Activated naive CD4-positive, alpha-beta T cell treated with anti-CD3 and anti-CD28 coated beads, Interleukin-2, amount 50 U/mL, for 72 hours (primary cell): ENCODE data around the gene ANKS1B. TPM values are rescaled to one million over a fixed set of nuclear protein-coding genes. Genes with fewer than 3 reads are reported as not detected.

Experiments used
- ATAC-seq, 2 donors: fragments of 150-1000 bp; cut with Tn5 transposase; 2 replicates each; pipeline ENCODE4 v1.10.0; 2021; ENCODE audit warnings: mild to moderate bottlenecking in 2 of 2, moderate library complexity in 2 of 2
- DNase-seq, 2 donors: peaks; one replicate each; pipeline ENCODE4 v3.0.0; 2021 to 2022; ENCODE audit warnings: low spot score in 2 of 2
- H3K27ac Mint-ChIP-seq, 2 donors: one replicate each; pipeline ENCODE4 v1.8.0; 2022; ENCODE audit warnings: mild to moderate bottlenecking in 2 of 2, mixed read lengths in 2 of 2
- H3K36me3 Mint-ChIP-seq, 2 donors: one replicate each; pipeline ENCODE4 v1.8.0; 2022; ENCODE audit warnings: mixed read lengths in 2 of 2
- H3K9me3 Mint-ChIP-seq, 2 donors: one replicate each; pipeline ENCODE4 v1.8.0; 2022; ENCODE audit warnings: mixed read lengths in 2 of 2
- total RNA-seq, 2 donors: library from RNA; stranded (reverse); gene quantifications; one replicate each; pipeline ENCODE4 v1.2.3, GENCODE V29; 2022

Gene ANKS1B
- total RNA-seq, 2 donors from 2014 or later = 0.16 TPM; not detected in 1

DNA sequence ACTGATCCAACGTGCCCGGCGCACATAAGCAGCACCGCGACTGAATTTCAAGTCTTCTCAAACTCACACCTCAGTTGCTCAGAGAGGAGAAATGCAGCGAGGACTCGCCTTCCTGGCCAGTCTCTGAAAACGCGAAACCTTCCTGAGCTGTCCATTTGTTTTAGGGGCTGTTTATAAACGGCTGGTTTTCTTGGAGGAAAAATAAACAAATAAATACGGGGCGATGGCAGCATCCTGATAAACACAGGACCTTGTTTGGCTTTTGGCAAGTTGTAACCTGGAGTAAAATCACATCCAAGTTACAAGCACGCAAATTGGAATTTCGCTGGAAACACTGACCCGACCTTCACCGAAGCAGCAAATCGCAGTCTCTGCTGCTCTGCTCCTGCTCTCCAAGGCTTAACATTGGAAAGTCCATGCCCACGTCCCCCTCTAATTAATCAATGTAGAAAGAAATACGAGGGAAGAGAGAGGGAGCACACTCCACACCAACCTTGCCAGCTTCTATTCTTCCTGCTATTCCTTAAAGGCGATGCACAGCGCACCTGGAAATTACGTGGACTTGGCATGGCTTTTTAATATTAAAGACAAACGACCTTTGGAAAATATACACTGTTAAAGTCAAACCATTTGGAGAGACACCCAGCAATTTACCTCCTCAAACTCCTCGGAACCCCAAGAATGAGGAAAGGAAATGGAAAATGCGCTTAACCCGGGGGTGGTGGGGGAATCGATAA lies 1090.9 kb downstream of the ANKS1B start:
- Mint-ChIP-seq H3K9me3 (no peaks in the 10 kb centered on the region), H3K36me3 (peaks cover 0 to 12% of the 10 kb centered on the region in 2 donors), H3K27ac (no peak overlapping the region)
- no peak for DNase-seq
- ATAC-seq = no peak

- no peak overlapping the region for H3K27ac Mint-ChIP-seq
- no peak for DNase-seq
- no peaks in the 10 kb centered on the region for H3K9me3 Mint-ChIP-seq
- no peak for ATAC-seq
- peaks cover 0 to 12% of the 10 kb centered on the region in 2 donors for H3K36me3 Mint-ChIP-seq
Measured at GRCh38 chr12:98893126-98893674, 1091.5 kb downstream of the ANKS1B start.

GRCh38 chr12:98885778-98886177 lies 1099.0 kb downstream of the ANKS1B start:
- H3K36me3 Mint-ChIP-seq = no peaks in the 10 kb centered on the region
- H3K27ac Mint-ChIP-seq = no peak overlapping the region
- DNase-seq (no peak), ATAC-seq (no peak)
- H3K9me3 Mint-ChIP-seq = no peaks in the 10 kb centered on the region

DNA sequence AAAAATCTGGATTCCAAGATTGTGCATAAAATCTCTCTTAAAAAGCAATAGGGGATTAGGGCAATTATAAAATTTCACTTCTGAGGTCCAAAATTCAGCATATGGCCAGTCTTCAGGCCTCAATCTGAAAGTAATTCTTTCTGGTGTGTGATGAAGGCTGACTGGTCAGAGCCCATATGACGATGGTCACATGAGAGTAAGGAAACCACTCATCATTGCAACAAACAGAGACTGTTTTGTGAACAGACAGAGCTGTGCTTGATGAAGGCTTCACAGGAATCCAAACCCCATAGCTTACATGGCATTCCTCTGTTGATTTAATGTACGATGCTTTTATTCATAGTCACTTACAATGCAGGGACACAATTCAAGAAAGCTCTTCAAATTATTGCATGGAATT lies 1101.5 kb downstream of the ANKS1B start:
- H3K27ac Mint-ChIP-seq = no peak overlapping the region
- no peaks in the 10 kb centered on the region for H3K36me3 Mint-ChIP-seq
- ATAC-seq = no peak

GRCh38 chr12:98882526-98882925 lies 1102.2 kb downstream of the ANKS1B start:
- no peaks in the 10 kb centered on the region for H3K9me3 Mint-ChIP-seq
- H3K36me3 Mint-ChIP-seq = no peaks in the 10 kb centered on the region
- ATAC-seq (no peak), DNase-seq (no peak)
- H3K27ac Mint-ChIP-seq = no peak overlapping the region

More for the DNA sequence above, 1101.5 kb downstream of the ANKS1B start:
- DNase-seq = no peak
- no peaks in the 10 kb centered on the region for H3K9me3 Mint-ChIP-seq

DNA sequence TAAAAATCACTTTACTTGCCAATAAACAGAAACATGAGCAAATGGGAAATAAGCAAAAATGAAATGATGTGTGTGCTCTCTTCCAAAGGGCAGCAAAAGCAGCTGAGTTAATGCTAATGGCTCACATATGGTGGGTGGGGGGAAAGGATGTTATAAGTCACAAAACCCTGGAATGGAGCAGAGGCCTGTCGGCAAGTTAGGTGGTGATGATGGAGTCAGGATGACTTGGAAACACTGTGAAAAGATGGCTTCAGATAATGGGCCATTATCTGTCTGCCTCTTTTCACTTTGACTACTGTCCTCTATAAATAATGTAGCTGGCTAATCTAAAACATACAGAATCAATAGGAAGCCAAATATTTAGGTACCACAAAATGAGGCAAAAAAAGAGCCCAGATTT lies 1111.0 kb downstream of the ANKS1B start:
- H3K36me3 Mint-ChIP-seq = no peaks in the 10 kb centered on the region
- DNase-seq = no peak
- no peak overlapping the region for H3K27ac Mint-ChIP-seq
- ATAC-seq = no peak
- H3K9me3 Mint-ChIP-seq = no peaks in the 10 kb centered on the region

GRCh38 chr12:98870504-98870903 lies 1114.2 kb downstream of the ANKS1B start:
- ATAC-seq = no peak
- H3K36me3 Mint-ChIP-seq = no peaks in the 10 kb centered on the region
- no peaks in the 10 kb centered on the region for H3K9me3 Mint-ChIP-seq
- DNase-seq = no peak
- H3K27ac Mint-ChIP-seq = peak overlapping the region in 1 of 2 donors; percentile 58

DNA sequence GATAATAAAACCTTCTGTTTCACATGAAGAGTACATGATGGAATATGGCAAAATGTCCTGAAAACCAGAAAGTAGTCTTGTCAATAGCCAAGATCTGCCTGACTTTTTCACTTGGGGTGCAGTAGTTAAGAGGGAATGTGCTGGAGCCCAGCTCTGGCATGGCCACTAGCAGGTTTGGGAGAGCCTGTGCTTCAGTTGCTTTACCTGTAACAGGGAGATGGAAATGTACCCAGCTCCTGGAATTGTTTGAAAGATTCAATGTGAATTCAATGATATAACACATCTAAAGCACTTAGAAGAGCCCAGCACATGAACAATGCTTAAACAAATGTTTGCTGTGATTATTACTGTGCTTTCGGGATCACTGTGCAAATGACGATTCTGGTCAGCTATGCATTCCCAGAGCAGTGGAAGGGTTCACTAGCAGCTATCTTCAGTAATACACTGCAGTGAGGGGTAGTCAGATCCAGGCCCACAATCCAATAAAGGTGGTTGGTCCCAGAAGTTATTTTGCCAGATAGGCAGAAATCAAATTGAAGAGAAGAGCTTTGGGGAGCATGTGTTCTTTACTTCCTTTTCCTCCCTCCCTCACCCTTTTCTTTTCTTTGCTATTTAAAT lies 1114.7 kb downstream of the ANKS1B start:
- H3K9me3 Mint-ChIP-seq = no peaks in the 10 kb centered on the region
- peak overlapping the region in 1 of 2 donors; percentile 58 for H3K27ac Mint-ChIP-seq
- H3K36me3 Mint-ChIP-seq = no peaks in the 10 kb centered on the region
- ATAC-seq (no peak), DNase-seq (no peak)

- Mint-ChIP-seq H3K27ac (no peak overlapping the region), H3K36me3 (no peaks in the 10 kb centered on the region), H3K9me3 (no peaks in the 10 kb centered on the region)
- ATAC-seq (no peak), DNase-seq (no peak)
Measured at GRCh38 chr12:98868538-98868937, 1116.2 kb downstream of the ANKS1B start.

GRCh38 chr12:98868076-98868475 lies 1116.7 kb downstream of the ANKS1B start:
- Mint-ChIP-seq H3K9me3 (no peaks in the 10 kb centered on the region), H3K27ac (no peak overlapping the region), H3K36me3 (no peaks in the 10 kb centered on the region)
- ATAC-seq (no peak), DNase-seq (no peak)

DNA sequence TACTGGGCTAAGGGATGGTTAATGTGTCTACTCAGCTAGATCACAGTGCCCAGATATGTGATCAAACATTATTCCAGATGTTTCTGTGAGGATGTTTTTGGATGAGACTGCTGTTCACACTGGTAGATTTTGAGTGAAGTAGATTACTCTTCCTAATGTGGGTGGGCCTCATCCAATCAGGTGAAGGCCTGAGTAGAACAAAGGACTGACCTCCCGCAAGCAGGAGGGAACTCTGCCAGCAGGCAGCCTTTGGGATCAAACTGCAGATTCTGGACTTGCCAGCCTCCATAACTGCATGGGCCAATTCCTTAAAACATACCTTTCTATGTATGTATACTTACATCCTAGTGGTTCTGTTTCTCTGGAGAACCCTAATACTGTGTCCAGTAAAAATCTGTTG lies 1120.4 kb downstream of the ANKS1B start:
- no peaks in the 10 kb centered on the region for H3K36me3 Mint-ChIP-seq
- no peak for ATAC-seq

DNA sequence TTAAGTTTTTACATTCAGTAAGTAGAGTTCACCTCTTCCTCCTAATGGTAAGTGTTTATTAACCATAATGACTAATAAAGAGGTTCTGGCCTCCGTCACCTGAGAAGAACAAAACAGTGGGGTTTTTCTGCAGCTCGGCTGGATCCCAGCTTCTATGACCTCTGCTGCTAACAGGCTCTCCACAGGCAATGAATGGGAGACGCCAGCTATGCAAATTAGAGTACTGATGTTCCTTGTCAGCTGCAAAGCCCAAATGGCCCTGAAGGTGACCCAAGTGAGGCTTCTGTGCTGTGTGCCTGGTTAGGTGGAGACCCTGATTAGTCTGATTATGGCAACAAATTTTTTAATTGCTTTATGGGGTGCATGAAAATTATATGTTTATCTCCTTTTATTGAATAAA lies 1121.6 kb downstream of the ANKS1B start:
- H3K27ac Mint-ChIP-seq = no peak overlapping the region
- H3K36me3 Mint-ChIP-seq = no peaks in the 10 kb centered on the region
- H3K9me3 Mint-ChIP-seq = no peaks in the 10 kb centered on the region
- ATAC-seq = no peak
- DNase-seq = no peak

More for the DNA sequence above, 1120.4 kb downstream of the ANKS1B start:
- no peak overlapping the region for H3K27ac Mint-ChIP-seq
- no peaks in the 10 kb centered on the region for H3K9me3 Mint-ChIP-seq
- no peak for DNase-seq

DNA sequence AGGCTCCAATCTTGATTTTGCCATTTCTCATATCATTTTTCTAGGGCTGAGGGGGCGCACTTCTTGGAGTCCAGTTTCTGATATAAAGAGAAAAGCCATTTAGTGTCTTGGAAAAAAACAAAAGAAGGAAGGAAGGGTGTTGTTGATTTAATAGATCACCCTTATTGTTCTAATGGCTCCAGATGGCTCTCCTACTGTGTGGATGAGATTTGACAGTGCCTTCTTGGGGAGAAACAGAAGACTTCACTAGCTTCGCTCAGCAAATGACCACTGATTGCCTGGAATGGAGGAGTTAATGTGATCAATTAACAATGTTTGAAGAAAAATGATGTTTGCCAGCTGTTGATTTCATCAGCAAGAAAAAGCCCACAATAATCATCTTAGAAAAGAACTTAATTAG lies 1123.5 kb downstream of the ANKS1B start:
- DNase-seq (no peak), ATAC-seq (no peak)
- no peaks in the 10 kb centered on the region for H3K9me3 Mint-ChIP-seq
- no peak overlapping the region for H3K27ac Mint-ChIP-seq
- H3K36me3 Mint-ChIP-seq = no peaks in the 10 kb centered on the region

DNA sequence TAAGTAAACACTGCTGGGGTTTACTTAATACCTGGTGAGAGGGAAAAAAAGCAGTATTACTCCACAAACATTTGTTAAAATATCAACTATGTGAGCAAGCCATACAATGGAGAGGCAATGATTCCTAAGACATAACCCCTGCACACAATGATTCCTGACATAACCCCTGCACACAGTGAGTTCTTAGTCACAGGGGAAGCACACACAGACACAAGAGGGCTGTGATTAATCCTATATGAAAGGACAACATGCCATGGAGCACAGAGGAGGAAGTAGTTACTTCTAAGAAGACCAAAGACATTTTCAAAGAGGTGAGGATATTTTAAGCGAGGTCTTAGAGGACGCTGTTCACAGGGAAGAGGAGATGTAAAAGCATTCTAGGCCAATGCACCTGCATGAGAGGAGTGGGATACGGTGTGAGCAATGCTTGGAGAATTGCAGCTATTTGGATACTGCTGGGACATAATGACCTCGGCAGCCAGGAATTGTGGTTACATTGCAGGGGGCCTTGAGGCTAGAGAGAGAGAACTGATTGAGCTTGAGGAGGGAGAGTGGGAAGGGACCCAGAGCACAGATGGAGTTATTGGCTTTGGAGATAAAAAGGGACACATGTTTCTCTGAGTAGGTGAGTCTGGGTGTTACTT lies 1127.7 kb downstream of the ANKS1B start:
- no peak for DNase-seq
- ATAC-seq = peak in 1 of 2 donors; percentile 38
- H3K9me3 Mint-ChIP-seq = no peaks in the 10 kb centered on the region

DNA sequence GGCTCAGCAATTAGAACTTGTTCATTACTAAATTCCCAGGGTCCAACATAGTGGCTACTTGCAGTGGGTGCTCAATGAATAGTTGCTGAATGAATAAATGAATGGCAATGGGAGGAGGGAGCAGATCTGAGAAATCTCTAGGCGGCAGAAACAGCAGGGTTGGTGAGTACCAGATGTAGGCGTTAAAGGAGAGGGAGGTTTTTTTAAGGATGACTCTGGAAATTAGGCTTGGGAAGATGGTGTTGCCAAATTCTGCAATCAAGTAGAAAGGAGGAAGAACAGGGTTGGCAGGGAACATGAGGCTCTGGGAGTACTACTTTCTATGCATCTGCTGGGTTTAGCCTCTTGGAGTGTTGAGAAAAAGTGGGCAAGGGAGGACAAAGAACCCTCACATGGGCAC lies 1132.6 kb downstream of the ANKS1B start:
- ATAC-seq = no peak
- Mint-ChIP-seq H3K27ac (no peak overlapping the region), H3K9me3 (no peaks in the 10 kb centered on the region), H3K36me3 (no peaks in the 10 kb centered on the region)
- DNase-seq = no peak

More for the DNA sequence above, 1127.7 kb downstream of the ANKS1B start:
- Mint-ChIP-seq H3K36me3 (no peaks in the 10 kb centered on the region), H3K27ac (no peak overlapping the region)

DNA sequence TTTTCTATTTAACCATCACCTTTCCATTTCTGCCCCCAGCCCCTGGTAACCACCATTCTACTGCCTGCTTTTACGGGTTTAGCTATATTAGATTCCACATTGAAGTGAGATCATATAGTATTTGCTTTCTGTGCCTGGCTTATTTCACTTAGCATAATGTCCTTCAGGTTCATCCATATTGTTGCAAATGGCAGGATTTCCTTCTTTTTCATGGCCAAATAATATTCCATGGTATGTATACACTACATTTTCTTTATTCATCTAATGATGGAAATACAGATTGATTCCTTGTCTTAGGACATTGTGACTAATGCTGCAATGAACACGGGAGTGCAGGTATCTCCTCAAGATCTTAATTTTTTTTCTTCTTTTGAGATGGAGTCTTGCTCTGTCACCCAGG lies 1137.5 kb downstream of the ANKS1B start:
- DNase-seq = no peak

GRCh38 chr12:98845957-98846356 lies 1138.8 kb downstream of the ANKS1B start:
- no peak for ATAC-seq
- no peak for DNase-seq
- no peaks in the 10 kb centered on the region for H3K36me3 Mint-ChIP-seq
- H3K27ac Mint-ChIP-seq = no peak overlapping the region
- H3K9me3 Mint-ChIP-seq = no peaks in the 10 kb centered on the region

More for the DNA sequence above, 1137.5 kb downstream of the ANKS1B start:
- ATAC-seq = no peak
- Mint-ChIP-seq H3K27ac (no peak overlapping the region), H3K36me3 (no peaks in the 10 kb centered on the region), H3K9me3 (no peaks in the 10 kb centered on the region)
